T-helper 1 cell (primary cell): ENCODE data around the gene OR10V1.
"Not testable (repeated sequence)": the region's sequence is repeated elsewhere in the genome, so short reads cannot be mapped to it uniquely, and the experiment has no call there.

ENCODE experiments used
- DNase-seq, 5 donors: peaks; one replicate each; pipeline ENCODE4 v3.0.0-alpha.2; 2012 to 2020

OR10V1 gene

GRCh38 chr11:59708537-59708936, 5.1 kb downstream of the OR10V1 start:
- no peak for DNase-seq

DNA sequence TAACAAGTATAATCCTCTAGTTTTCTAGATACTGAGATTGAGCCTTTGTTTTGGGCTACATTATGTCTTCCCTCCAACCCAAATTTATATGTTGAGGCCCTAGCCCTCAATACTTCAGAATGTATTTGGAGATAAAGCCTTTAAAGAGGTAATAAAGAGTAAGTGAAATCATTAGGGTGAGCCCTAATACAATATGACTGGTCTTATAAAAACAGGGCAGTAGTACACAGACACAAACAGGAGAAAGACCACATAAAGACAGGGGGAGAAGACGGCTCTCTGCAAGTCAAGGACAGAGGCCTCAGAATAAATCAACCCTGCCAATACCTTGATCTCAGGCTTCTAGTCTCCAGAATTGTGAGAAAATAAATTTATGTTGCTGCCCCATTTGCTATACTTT, 6.3 kb downstream of the OR10V1 start:
- no peak for DNase-seq

GRCh38 chr11:59706518-59707285, 6.9 kb downstream of the OR10V1 start:
- no peak for DNase-seq

DNA sequence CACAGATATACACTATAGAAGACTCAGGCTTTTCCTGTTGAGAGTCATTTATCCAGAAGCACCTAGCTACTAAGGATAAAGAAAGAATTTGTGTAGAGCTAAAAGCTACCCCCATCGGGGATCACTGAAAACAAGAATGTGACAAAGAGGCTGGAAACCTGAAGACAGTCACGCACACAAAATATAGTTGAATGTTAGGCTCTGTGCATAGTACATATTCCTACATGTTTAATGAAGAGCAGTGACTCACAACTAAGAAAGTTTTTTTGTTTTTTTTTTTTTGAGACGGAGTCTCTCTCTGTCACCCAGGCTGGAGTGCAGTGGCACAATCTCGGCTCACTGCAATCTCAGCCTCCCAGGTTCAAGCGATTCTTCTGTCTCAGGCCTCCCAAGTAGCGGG, 8.4 kb downstream of the OR10V1 start:
- no peak for DNase-seq

DNA sequence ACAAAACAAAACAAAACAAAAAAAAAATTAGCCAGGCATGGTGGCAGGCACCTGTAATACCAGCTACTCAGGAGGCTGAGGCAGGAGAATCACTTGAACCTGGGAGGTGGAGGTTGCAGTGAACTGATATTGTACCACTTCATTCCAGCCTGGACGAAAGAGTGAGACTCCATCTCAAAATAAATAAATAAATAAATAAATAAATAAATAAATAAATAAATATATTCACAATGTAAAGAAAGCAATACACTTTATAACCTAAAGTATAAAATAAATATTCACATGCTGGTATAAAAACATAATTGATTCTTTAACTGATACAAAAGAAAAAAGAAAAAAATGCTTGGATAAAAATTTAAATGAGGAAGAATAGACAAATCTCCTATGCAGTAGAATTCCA, 10.1 kb downstream of the OR10V1 start:
- DNase-seq = not testable (repeated sequence)

- not testable (repeated sequence) for DNase-seq
Observed at GRCh38 chr11:59700157-59700556, 13.5 kb downstream of the OR10V1 start.

DNA sequence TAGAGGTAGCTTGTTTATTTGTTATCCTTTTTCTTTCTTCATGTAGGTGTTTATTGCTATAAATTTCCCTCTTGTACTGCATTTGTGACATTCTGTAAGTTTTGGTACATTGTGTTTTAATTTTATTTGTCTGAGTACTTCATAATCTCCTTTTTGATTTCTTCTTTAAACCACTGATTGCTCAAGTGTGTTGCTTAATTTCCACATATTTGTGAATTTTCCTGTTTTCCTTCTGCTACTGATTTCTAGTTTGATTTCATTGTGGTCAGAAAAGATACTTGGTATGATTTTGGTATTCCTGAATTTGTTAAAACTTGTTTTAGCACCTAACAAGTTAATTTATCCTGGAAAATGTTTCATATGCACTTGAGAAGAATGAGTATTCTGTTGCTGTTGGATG, 15.1 kb downstream of the OR10V1 start:
- DNase-seq = no peak

GRCh38 chr11:59692915-59693314, 20.7 kb downstream of the OR10V1 start:
- no peak for DNase-seq

GRCh38 chr11:59691156-59691555, 22.5 kb downstream of the OR10V1 start:
- DNase-seq = no peak

- DNase-seq = no peak
Observed at GRCh38 chr11:59689015-59689414, 24.6 kb downstream of the OR10V1 start.

DNA sequence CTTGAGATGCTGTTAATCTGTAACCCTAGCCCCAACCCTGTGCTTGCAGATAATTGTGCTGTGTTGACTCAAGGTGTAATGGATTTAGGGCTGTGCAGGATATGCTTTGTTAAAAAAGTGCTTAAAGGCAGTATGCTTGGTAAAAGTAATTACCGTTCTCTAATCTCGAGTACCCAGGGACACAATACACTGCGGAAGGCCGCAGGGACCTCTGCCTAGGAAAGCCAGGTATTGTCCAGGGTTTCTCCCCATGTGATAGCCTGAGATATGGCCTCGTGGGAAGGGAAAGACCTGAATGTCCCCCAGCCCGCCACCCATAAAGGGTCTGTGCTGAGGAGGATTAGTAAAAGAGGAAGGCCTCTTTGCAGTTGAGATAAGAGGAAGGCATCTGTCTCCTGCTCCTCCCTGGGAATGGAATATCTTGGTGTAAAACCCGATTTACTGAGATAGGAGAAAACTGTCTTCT, 32.4 kb downstream of the OR10V1 start:
- DNase-seq = not testable (repeated sequence)

GRCh38 chr11:59680287-59681154, 33.1 kb downstream of the OR10V1 start:
- DNase-seq = peak; percentile 18 to 61 (median 33)

DNA sequence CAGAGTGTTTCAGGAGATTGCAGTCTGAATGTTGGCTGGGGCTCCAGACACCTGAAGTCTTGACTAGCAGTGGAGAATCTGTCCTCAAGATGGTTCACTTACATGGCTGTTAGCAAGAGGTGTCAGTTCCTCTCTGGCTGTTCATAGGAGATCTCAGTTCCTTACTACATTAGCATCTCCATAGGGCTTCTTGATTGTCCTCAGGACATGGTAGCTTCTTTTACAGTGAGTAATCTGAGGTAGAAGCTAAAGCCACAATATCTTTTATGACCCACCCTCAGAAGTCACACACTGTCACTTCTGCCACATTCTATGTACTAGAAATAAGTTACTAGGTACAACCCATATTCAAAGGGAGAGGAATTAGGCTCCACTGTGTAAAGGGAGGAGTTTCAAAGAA, 34.3 kb downstream of the OR10V1 start:
- no peak for DNase-seq

DNA sequence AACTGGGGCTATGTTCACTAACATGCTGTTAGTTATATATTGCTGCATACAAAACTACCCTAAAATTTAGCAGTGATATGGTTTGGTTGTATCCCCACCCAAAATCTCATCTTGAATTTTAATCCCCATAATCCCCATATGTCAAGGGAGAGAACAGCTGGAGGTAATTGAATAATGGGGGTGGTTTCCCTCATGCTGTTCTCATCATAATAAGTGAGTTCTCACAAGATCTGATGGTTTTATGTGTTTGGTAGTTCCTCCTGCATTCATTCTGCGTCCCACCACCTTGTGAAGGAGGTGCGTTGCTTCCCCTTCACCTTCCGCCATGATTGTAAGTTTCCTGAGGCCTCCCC, 34.9 kb downstream of the OR10V1 start:
- no peak for DNase-seq

DNA sequence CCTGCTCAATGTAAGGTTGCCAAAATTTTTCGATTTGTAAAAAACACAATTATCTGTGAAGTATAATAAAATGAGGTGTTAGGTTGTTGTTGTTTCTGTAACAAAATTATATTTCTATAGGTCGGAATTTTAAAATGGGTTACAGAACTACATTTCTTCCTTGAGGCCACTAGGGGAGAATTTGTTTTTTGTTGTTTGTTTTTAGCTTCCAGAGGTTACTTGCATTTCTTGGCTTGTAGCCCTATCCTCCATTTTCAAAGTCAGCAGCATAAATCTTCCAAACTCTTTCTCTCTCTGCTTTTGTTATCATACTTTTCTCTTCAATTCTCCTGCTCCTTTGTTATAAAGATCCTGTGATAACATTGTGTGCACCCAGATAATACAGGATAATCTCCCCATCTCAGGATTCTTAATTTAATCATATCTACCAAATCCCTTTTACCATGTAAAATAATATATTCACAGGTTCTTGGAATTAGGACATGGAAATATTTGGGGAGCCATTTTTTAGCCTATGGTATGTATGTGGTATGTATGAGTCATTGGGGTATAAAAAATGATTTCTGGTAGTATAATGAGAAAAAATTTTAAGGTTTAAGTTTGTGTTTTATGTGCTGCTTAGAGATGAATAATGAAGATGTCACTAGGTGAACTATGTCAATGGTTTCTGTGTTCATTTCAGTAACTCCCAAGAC, 35.4 kb downstream of the OR10V1 start:
- DNase-seq = no peak

- no peak for DNase-seq
Observed at GRCh38 chr11:59676205-59676604, 37.4 kb downstream of the OR10V1 start.

DNA sequence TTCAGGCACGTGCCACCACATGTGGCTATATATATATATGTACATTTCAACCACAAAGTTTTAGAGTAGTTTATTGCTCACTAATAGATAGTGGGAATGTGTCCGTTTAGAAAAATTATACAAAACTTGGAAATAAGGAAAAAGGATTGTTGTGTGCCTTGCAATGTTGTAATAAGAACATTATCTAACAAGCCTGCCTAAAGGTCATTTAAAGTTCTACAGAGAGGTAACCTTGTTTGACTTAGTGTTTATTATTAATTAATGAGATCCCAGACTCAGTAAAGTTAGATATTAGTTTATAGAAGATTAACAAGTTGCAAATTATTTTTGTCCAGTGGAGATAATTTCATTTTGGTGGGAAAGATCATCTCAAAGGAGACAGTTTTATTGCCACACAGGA, 39.4 kb downstream of the OR10V1 start:
- DNase-seq = no peak

DNA sequence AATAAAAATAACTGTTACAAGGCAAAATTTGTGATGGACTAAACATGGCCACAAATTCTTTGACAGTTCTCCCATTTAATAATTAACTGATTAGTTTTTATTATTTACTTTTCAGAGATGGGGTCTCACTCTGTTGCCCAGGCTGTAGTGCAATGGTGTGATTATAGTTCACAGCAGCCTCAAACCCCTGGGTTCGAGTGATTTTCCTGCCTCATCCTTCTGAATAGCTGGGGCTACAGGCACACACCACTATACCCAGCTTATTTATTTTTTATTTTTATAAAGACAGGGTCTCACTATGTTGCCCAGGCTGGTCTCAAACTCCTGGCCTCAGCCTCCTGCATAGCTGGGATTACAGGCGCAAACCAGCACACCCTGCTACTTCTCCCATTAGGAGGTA, 40.4 kb downstream of the OR10V1 start:
- no peak for DNase-seq

- no peak for DNase-seq
Observed at GRCh38 chr11:59671471-59671870, 42.2 kb downstream of the OR10V1 start.

DNA sequence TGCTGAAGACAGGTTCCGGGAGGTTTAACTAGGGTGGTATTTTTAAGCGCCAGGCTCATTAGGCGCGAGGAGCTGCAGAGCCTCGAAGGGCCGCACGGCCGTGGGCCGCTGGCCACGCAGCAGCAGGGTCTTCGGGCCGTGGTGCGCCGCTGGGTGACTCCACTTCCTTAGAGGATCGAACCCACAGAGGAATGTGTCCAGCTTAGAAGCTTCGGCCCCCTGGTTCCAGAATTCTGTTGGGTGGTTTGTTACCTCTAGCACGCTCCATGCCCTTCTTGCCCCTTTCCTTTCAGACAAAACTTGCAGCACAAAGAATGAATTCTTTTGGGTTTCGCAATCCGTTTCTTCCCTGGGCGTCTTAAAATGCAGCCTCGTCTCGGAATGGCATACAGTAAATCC, 44.0 kb downstream of the OR10V1 start:
- DNase-seq = no peak

GRCh38 chr11:59668950-59669610, 44.6 kb downstream of the OR10V1 start, which contains the start of gene PATL1:
TSS of gene PATL1 (minus strand) at chr11:59669037. CDS start at chr11:59668895, 142 bp downstream.
- DNase-seq = peak; percentile 98 to 100 (median 99)

DNA sequence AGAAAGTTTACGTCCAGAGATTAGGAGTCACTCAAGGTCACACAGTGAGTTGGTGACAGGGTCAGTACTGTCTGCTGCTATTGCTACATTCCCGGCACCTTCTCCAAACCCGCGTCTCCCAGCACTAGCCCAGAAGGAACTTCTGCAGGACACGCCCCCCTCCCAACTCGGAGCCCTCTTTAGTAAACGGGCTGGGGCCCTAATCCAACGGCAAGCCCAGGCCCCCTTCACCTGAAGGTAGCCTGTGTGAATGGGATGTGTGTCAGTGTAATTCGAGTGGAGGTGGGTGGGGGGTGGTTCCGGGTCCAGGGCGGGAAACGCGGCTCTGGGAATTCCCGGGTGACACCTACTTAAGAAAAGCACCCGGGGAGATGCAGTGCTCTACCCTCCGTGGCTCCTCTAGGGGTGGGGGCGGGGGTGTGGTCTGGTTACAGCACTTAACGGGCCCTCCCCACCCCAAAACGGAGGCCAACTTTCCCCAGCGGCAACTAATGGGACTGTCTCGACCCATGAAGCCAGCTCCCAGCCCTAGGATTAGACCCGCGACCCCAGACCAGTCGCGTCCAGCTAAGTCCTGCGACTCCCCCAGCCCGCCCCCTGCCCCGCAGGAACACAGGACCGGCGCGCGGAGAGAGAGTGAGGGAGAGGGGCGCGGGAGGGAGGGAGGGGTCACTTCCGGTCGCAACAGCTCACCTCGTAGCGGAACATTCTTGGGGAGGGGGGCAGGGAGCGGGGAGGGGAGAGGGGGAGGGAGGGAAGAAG, 45.3 kb downstream of the OR10V1 start:
- DNase-seq = peak in 4 of 5 donors; percentile 59 to 62 (median 61)
